Measurements from ENCODE around the gene COMT. TPM values are rescaled to one million over a fixed set of nuclear protein-coding genes. Genes with fewer than 3 reads are reported as not detected.
"Not testable (repeated sequence)": the region's sequence is repeated elsewhere in the genome, so short reads cannot be mapped to it uniquely, and the experiment has no call there.

The COMT gene
- total RNA-seq, 4 donors from 2014 or later: 154 to 255 (median 223) TPM

DNA sequence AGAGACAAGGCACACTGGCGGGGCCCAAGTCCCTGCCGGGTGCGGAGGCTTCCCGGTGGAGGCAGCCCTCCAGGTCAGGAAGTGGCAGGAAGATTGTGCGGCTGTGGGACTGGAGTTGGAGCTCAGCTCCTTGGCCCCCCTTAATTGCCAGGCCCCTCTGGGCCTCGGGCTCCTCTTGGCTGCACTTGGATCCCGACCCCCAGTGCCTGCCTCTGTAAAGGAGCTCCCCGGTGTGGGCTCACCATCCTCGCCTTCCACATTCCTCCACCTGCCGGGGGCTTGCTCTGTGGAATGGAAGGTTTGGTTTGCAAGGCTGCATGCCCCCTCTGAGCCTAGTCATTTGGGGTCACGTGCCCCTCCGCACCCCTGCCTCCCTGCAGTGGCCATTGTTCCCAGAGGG lies 38.1 kb upstream of the COMT start:
- ATAC-seq (no peak), DNase-seq (no peak)
- peaks cover 0 to 13% of the 10 kb centered on the region in 2 donors for H3K36me3 ChIP-seq
- in situ Hi-C loops (cut with MboI; ENCODE audit: low sequenced_read_pairs in 4 of 4) (no loop called here), intact Hi-C loops (cut with DNase I; ENCODE audit: low total_unique reads) (no loop called here)
- H3K4me1 ChIP-seq: no peaks in the 10 kb centered on the region
- no peak for TF ChIP-seq CTCF (IDR thresholded peaks at IDR 0.05 in 4 of 5, conservative IDR thresholded peaks at IDR 0.05 in 1 of 5)
- TF ChIP-seq POLR2A (IDR thresholded peaks at IDR 0.05): no peak
- no peak overlapping the region for H3K4me3 ChIP-seq
- no peaks in the 10 kb centered on the region for H3K27me3 ChIP-seq
- H3K27ac ChIP-seq: no peak overlapping the region
- H3K9me3 ChIP-seq: no peaks in the 10 kb centered on the region

- Histone ChIP-seq H3K27ac (no peak overlapping the region), H3K36me3 (peaks cover 0 to 5% of the 10 kb centered on the region in 2 donors), H3K4me3 (no peak overlapping the region), H3K9me3 (no peaks in the 10 kb centered on the region), H3K4me1 (no peaks in the 10 kb centered on the region), H3K27me3 (no peaks in the 10 kb centered on the region)
- ATAC-seq (no peak), DNase-seq (no peak)
- TF ChIP-seq POLR2A (IDR thresholded peaks at IDR 0.05): no peak
- no peak for TF ChIP-seq CTCF (IDR thresholded peaks at IDR 0.05 in 4 of 5, conservative IDR thresholded peaks at IDR 0.05 in 1 of 5)
- intact Hi-C loops (cut with DNase I; ENCODE audit: low total_unique reads) (no loop called here), in situ Hi-C loops (cut with MboI; ENCODE audit: low sequenced_read_pairs in 4 of 4) (no loop called here)
Measured at GRCh38 chr22:19904174-19904856, 37.3 kb upstream of the COMT start.

DNA sequence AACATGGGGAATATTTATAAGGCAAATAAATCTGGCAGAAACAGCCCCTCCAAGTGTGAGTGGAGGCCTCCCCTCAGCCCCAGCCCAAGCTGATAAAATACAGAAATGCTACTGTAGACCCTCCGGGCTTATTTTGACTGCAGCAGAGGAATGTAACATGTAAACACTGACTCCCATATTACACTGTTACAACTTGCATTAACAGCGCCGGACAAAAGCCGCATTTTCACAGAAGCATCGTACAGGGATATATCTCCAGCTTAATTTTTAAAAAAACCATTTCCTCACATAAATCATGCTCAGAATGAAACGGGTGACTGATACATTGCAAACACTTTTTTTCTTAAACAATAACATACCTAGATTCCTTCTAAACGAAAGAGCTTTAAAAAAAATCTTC lies 36.6 kb upstream of the COMT start:
- Histone ChIP-seq H3K27me3 (no peaks in the 10 kb centered on the region), H3K4me3 (no peak overlapping the region), H3K27ac (no peak overlapping the region), H3K9me3 (no peaks in the 10 kb centered on the region), H3K4me1 (no peaks in the 10 kb centered on the region), H3K36me3 (peaks cover 0 to 5% of the 10 kb centered on the region in 2 donors)
- no peak for TF ChIP-seq POLR2A (IDR thresholded peaks at IDR 0.05)
- no peak for TF ChIP-seq CTCF (IDR thresholded peaks at IDR 0.05 in 4 of 5, conservative IDR thresholded peaks at IDR 0.05 in 1 of 5)
- no peak for DNase-seq
- intact Hi-C loops (cut with DNase I; ENCODE audit: low total_unique reads): no loop called here
- no peak for ATAC-seq
- in situ Hi-C loops (cut with MboI; ENCODE audit: low sequenced_read_pairs in 4 of 4): loop anchor here in 1 of 4 donors (5.0 kb wide), 1 partner anchor 173 kb away; no protein-coding TSS in a partner anchor

DNA sequence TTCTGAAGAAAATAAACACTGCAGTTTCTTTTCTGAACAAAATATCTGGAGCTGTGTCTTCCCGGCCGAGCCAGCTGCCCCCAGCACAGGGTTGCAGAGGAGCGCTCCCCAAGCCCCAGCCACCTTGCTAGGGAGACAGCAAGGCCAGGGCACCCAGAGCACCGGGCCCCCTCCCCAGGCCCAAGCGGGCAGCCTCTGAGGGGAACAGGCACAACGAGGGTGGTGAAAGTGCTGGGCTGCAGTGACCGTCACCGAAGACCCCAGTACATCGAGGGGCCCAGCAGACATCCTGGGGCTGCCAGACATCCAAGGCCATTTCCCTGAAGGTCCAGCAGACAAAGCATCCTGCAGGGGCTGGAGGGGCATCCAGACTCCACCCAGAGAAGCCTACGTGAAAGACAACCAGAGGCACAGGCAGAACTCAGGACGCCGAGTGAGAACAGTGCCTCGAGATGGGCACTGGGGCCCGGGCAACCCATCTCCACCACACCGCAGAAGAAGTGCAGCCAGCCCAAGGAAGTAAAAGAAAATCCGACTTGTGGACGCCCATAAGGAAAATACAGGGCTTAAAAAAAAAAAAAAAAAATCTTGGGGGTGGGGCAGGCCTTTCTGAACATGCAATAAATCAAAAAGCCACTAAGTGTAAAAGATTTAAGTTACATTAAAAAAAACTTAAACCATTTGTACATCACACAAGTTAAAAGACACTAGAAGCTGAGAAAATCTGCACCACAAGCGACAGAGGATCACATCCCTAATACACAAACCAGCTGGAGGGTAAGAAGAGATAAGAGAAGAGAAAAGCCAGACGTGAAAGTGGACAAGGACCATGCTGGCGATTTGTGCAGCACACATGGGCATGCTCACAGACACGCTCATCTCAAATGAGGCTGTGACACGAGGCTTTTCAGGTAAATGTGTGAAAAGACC lies 36.0 kb upstream of the COMT start:
- DNase-seq: no peak
- in situ Hi-C loops (cut with MboI; ENCODE audit: low sequenced_read_pairs in 4 of 4) (loop anchor here in 1 of 4 donors (5.0 kb wide), 1 partner anchor 173 kb away; no protein-coding TSS in a partner anchor), intact Hi-C loops (cut with DNase I; ENCODE audit: low total_unique reads) (no loop called here)
- TF ChIP-seq POLR2A (IDR thresholded peaks at IDR 0.05) (no peak), CTCF (IDR thresholded peaks at IDR 0.05 in 4 of 5, conservative IDR thresholded peaks at IDR 0.05 in 1 of 5) (no peak)
- Histone ChIP-seq H3K27ac (no peak overlapping the region), H3K9me3 (no peaks in the 10 kb centered on the region), H3K27me3 (no peaks in the 10 kb centered on the region), H3K4me1 (no peaks in the 10 kb centered on the region), H3K4me3 (no peak overlapping the region), H3K36me3 (peaks cover 0 to 5% of the 10 kb centered on the region in 2 donors)
- ATAC-seq: no peak

GRCh38 chr22:19906864-19907263 lies 34.7 kb upstream of the COMT start:
- H3K27ac ChIP-seq; intact Hi-C loops (cut with DNase I; ENCODE audit: low total_unique reads); ATAC-seq; H3K9me3 ChIP-seq; H3K36me3 ChIP-seq; DNase-seq; H3K4me1 ChIP-seq; H3K27me3 ChIP-seq; H3K4me3 ChIP-seq: not testable (repeated sequence)
- in situ Hi-C loops (cut with MboI; ENCODE audit: low sequenced_read_pairs in 4 of 4): loop anchor here in 1 of 4 donors (5.0 kb wide), 1 partner anchor 175 kb away; no protein-coding TSS in a partner anchor

- H3K27me3 ChIP-seq; ATAC-seq; intact Hi-C loops (cut with DNase I; ENCODE audit: low total_unique reads); DNase-seq; H3K4me1 ChIP-seq; H3K9me3 ChIP-seq; H3K36me3 ChIP-seq; H3K4me3 ChIP-seq; H3K27ac ChIP-seq: not testable (repeated sequence)
- in situ Hi-C loops (cut with MboI; ENCODE audit: low sequenced_read_pairs in 4 of 4): loop anchor here in 1 of 4 donors (5.0 kb wide), 1 partner anchor 176 kb away; no protein-coding TSS in a partner anchor
Measured at GRCh38 chr22:19907902-19908301, 33.7 kb upstream of the COMT start.
